HG03139 (cell line): ENCODE measurements around the gene SBK3.
"Not testable (repeated sequence)": the region's sequence is repeated elsewhere in the genome, so short reads cannot be mapped to it uniquely, and the experiment has no call there.

Source experiments
- ATAC-seq: cut with Tn5 transposase; IDR thresholded peaks from one replicate; pipeline ENCODE4 v1.9.1; 2021; ENCODE audit not compliant: unreplicated experiment

Gene SBK3

GRCh38 chr19:55576746-55577145 lies 31.4 kb upstream of the SBK3 start:
- no peak for ATAC-seq

GRCh38 chr19:55573929-55574328 lies 28.6 kb upstream of the SBK3 start:
- not testable (repeated sequence) for ATAC-seq

- not testable (repeated sequence) for ATAC-seq
These were observed 24.1 kb upstream of the SBK3 start for GRCh38 chr19:55569477-55569876.

- no peak for ATAC-seq
These were observed 22.5 kb upstream of the SBK3 start for GRCh38 chr19:55567708-55568328.

GRCh38 chr19:55566823-55567222 lies 21.5 kb upstream of the SBK3 start:
- ATAC-seq = no peak

- ATAC-seq = no peak
These were observed 17.9 kb upstream of the SBK3 start for GRCh38 chr19:55563261-55563690.

- no peak for ATAC-seq
These were observed 14.3 kb upstream of the SBK3 start for GRCh38 chr19:55559684-55560083.

GRCh38 chr19:55554741-55555152 lies 9.4 kb upstream of the SBK3 start:
- ATAC-seq = no peak

- ATAC-seq = no peak
These were observed 9.0 kb upstream of the SBK3 start for GRCh38 chr19:55554302-55554701.

- ATAC-seq = no peak
These were observed 8.2 kb upstream of the SBK3 start for GRCh38 chr19:55553217-55554182.

- no peak for ATAC-seq
These were observed 7.3 kb upstream of the SBK3 start for GRCh38 chr19:55552620-55553019.

- no peak for ATAC-seq
These were observed 6.9 kb upstream of the SBK3 start for GRCh38 chr19:55552206-55552605.

- no peak for ATAC-seq
These were observed 4.9 kb upstream of the SBK3 start for GRCh38 chr19:55550321-55550650.

- ATAC-seq = no peak
These were observed 4.4 kb upstream of the SBK3 start for GRCh38 chr19:55549500-55550320.

GRCh38 chr19:55546822-55547614 lies 1.7 kb upstream of the SBK3 start:
- no peak for ATAC-seq

GRCh38 chr19:55546011-55546410 lies 668 bp upstream of the SBK3 start:
- ATAC-seq = no peak

- ATAC-seq = no peak
These were observed 435 bp downstream of the SBK3 start for GRCh38 chr19:55544776-55545439.

- ATAC-seq = no peak
These were observed 1.3 kb downstream of the SBK3 start for GRCh38 chr19:55544014-55544413.

GRCh38 chr19:55543567-55543966 lies 1.8 kb downstream of the SBK3 start:
- no peak for ATAC-seq

- no peak for ATAC-seq
These were observed 3.0 kb downstream of the SBK3 start for GRCh38 chr19:55542292-55542855.
